Measurements from ENCODE around the gene SH3D19.

The SH3D19 gene

DNA sequence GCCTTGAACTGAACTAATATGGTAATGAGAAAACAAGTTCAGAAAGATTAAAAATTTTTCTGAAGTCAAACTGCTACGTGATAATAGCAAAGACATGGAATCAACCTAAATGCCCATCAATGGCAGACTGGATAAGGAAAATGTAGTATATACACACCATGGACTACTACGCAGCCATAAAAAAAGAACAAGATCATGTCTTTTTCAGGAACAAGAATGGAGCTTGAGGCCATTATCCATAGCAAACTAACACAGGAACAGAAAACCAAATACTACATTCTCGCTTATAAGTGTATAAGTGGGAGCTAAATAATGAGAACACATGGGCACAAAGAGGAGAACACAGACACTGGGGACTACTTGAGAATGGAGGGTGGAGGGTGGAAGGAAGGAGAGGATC is 230.3 kb downstream of the SH3D19 start:
- Histone ChIP-seq H2BK120ac (ENCODE audit: insufficient read depth, low read length, poor library complexity) (no peak overlapping the region), H3K36me3 (ENCODE audit: control insufficient read depth in 1 of 2, insufficient read depth in 2 of 2, low read length in 2 of 2) (no peaks in the 10 kb centered on the region), H2AK5ac (ENCODE audit: low read length) (no peak overlapping the region), H3K23ac (ENCODE audit: low read length) (no peak overlapping the region), H3K9ac (ENCODE audit: low read length) (no peak overlapping the region), H3K27me3 (ENCODE audit: insufficient read depth, low read length) (no peaks in the 10 kb centered on the region), H3K79me1 (ENCODE audit: low read length) (peaks cover 9% of the 10 kb centered on the region), H4K8ac (ENCODE audit: low read depth, low read length) (no peak overlapping the region), H2AFZ (ENCODE audit: insufficient read depth, low read length, poor library complexity) (no peak overlapping the region), H3K79me2 (ENCODE audit: control insufficient read depth, insufficient read depth, low read length, poor library complexity) (peaks cover 6% of the 10 kb centered on the region), H3K27ac (ENCODE audit: low read depth, low read length) (no peak overlapping the region), H2BK12ac (ENCODE audit: low read length) (no peak overlapping the region), H3K14ac (ENCODE audit: low read length) (no peak overlapping the region), H3K4ac (ENCODE audit: low read depth, low read length) (no peak overlapping the region), H4K91ac (ENCODE audit: low read depth, low read length) (no peak overlapping the region), H3K4me1 (ENCODE audit: control insufficient read depth in 1 of 2, insufficient read depth in 2 of 2, low read length in 2 of 2) (no peaks in the 10 kb centered on the region), H3K9me3 (ENCODE audit: insufficient read depth, low read depth, low read length) (no peaks in the 10 kb centered on the region), H3K4me3 (ENCODE audit: low read depth, low read length) (no peak overlapping the region), H3K4me2 (ENCODE audit: low read length) (no peak overlapping the region), H3K18ac (ENCODE audit: low read length) (no peak overlapping the region), H2BK5ac (ENCODE audit: low read depth, low read length, poor library complexity) (no peak overlapping the region), H4K12ac (ENCODE audit: low read depth, low read length) (no peak overlapping the region)
- DNase-seq: no peak
- no CpG with 5 or more reads among the region's 3 CpGs for WGBS (ENCODE audit: extremely low coverage, insufficient coverage, insufficient read length)

GRCh38 chr4:151094290-151094751 is 231.1 kb downstream of the SH3D19 start:
- Histone ChIP-seq H2AK5ac (ENCODE audit: low read length) (no peak overlapping the region), H4K91ac (ENCODE audit: low read depth, low read length) (no peak overlapping the region), H3K27me3 (ENCODE audit: insufficient read depth, low read length) (no peaks in the 10 kb centered on the region), H2BK5ac (ENCODE audit: low read depth, low read length, poor library complexity) (no peak overlapping the region), H3K4me1 (ENCODE audit: control insufficient read depth in 1 of 2, insufficient read depth in 2 of 2, low read length in 2 of 2) (no peaks in the 10 kb centered on the region), H3K9me3 (ENCODE audit: insufficient read depth, low read depth, low read length) (no peaks in the 10 kb centered on the region), H3K23ac (ENCODE audit: low read length) (no peak overlapping the region), H3K14ac (ENCODE audit: low read length) (no peak overlapping the region), H3K4ac (ENCODE audit: low read depth, low read length) (no peak overlapping the region), H3K18ac (ENCODE audit: low read length) (no peak overlapping the region), H2BK120ac (ENCODE audit: insufficient read depth, low read length, poor library complexity) (no peak overlapping the region), H3K79me1 (ENCODE audit: low read length) (peaks cover 3% of the 10 kb centered on the region), H3K4me2 (ENCODE audit: low read length) (no peak overlapping the region), H3K27ac (ENCODE audit: low read depth, low read length) (no peak overlapping the region), H2AFZ (ENCODE audit: insufficient read depth, low read length, poor library complexity) (no peak overlapping the region), H3K79me2 (ENCODE audit: control insufficient read depth, insufficient read depth, low read length, poor library complexity) (no peaks in the 10 kb centered on the region), H3K4me3 (ENCODE audit: low read depth, low read length) (no peak overlapping the region), H4K12ac (ENCODE audit: low read depth, low read length) (no peak overlapping the region), H4K8ac (ENCODE audit: low read depth, low read length) (no peak overlapping the region), H3K9ac (ENCODE audit: low read length) (no peak overlapping the region), H3K36me3 (ENCODE audit: control insufficient read depth in 1 of 2, insufficient read depth in 2 of 2, low read length in 2 of 2) (no peaks in the 10 kb centered on the region), H2BK12ac (ENCODE audit: low read length) (no peak overlapping the region)
- DNase-seq: no peak
- no CpG with 5 or more reads among the region's 2 CpGs for WGBS (ENCODE audit: extremely low coverage, insufficient coverage, insufficient read length)

DNA sequence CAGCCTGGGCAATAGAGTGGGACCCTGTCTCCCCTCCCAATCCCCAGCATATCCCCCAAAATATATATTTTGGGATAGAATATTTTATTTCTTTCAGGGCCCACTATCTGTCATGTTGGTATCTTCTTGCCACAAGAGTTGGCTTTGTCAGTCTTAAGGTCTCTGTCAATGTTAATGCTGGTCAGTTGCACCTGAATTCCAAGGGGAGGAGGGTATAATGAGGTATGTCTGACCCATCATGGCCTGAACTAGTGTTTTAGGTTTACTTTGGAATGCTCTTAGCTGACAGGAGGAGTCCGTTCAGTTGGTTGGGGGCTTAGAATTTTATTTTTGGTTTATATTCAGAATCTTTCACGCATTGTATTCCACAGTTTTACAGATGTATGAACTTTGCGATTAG is 232.2 kb downstream of the SH3D19 start:
- no peak overlapping the region for H2BK120ac ChIP-seq (ENCODE audit: insufficient read depth, low read length, poor library complexity)
- H3K27ac ChIP-seq (ENCODE audit: low read depth, low read length): no peak overlapping the region
- H2BK5ac ChIP-seq (ENCODE audit: low read depth, low read length, poor library complexity): no peak overlapping the region
- H3K18ac ChIP-seq (ENCODE audit: low read length): no peak overlapping the region
- H3K4me1 ChIP-seq (ENCODE audit: control insufficient read depth in 1 of 2, insufficient read depth in 2 of 2, low read length in 2 of 2): no peaks in the 10 kb centered on the region
- no peak overlapping the region for H3K4ac ChIP-seq (ENCODE audit: low read depth, low read length)
- H3K14ac ChIP-seq (ENCODE audit: low read length): no peak overlapping the region
- no peaks in the 10 kb centered on the region for H3K9me3 ChIP-seq (ENCODE audit: insufficient read depth, low read depth, low read length)
- WGBS (ENCODE audit: extremely low coverage, insufficient coverage, insufficient read length): no CpG with 5 or more reads among the region's 3 CpGs
- no peaks in the 10 kb centered on the region for H3K79me1 ChIP-seq (ENCODE audit: low read length)
- no peak overlapping the region for H3K4me2 ChIP-seq (ENCODE audit: low read length)
- no peak overlapping the region for H4K91ac ChIP-seq (ENCODE audit: low read depth, low read length)
- H2AK5ac ChIP-seq (ENCODE audit: low read length): no peak overlapping the region
- H3K27me3 ChIP-seq (ENCODE audit: insufficient read depth, low read length): no peaks in the 10 kb centered on the region
- H3K79me2 ChIP-seq (ENCODE audit: control insufficient read depth, insufficient read depth, low read length, poor library complexity): no peaks in the 10 kb centered on the region
- DNase-seq: no peak
- H2BK12ac ChIP-seq (ENCODE audit: low read length): no peak overlapping the region
- no peak overlapping the region for H3K23ac ChIP-seq (ENCODE audit: low read length)
- H2AFZ ChIP-seq (ENCODE audit: insufficient read depth, low read length, poor library complexity): no peak overlapping the region
- H4K12ac ChIP-seq (ENCODE audit: low read depth, low read length): no peak overlapping the region
- no peaks in the 10 kb centered on the region for H3K36me3 ChIP-seq (ENCODE audit: control insufficient read depth in 1 of 2, insufficient read depth in 2 of 2, low read length in 2 of 2)
- H3K9ac ChIP-seq (ENCODE audit: low read length): no peak overlapping the region
- H3K4me3 ChIP-seq (ENCODE audit: low read depth, low read length): no peak overlapping the region
- no peak overlapping the region for H4K8ac ChIP-seq (ENCODE audit: low read depth, low read length)

GRCh38 chr4:151092488-151092887 is 232.9 kb downstream of the SH3D19 start:
- H4K8ac ChIP-seq (ENCODE audit: low read depth, low read length): no peak overlapping the region
- H2AFZ ChIP-seq (ENCODE audit: insufficient read depth, low read length, poor library complexity): no peak overlapping the region
- no peaks in the 10 kb centered on the region for H3K9me3 ChIP-seq (ENCODE audit: insufficient read depth, low read depth, low read length)
- H3K27me3 ChIP-seq (ENCODE audit: insufficient read depth, low read length): no peaks in the 10 kb centered on the region
- no peak overlapping the region for H3K27ac ChIP-seq (ENCODE audit: low read depth, low read length)
- H3K4me2 ChIP-seq (ENCODE audit: low read length): no peak overlapping the region
- H4K12ac ChIP-seq (ENCODE audit: low read depth, low read length): no peak overlapping the region
- no peak overlapping the region for H3K4ac ChIP-seq (ENCODE audit: low read depth, low read length)
- no CpG with 5 or more reads among the region's 3 CpGs for WGBS (ENCODE audit: extremely low coverage, insufficient coverage, insufficient read length)
- H2BK5ac ChIP-seq (ENCODE audit: low read depth, low read length, poor library complexity): no peak overlapping the region
- no peak overlapping the region for H2AK5ac ChIP-seq (ENCODE audit: low read length)
- no peak for DNase-seq
- H3K9ac ChIP-seq (ENCODE audit: low read length): no peak overlapping the region
- H3K23ac ChIP-seq (ENCODE audit: low read length): no peak overlapping the region
- H3K14ac ChIP-seq (ENCODE audit: low read length): no peak overlapping the region
- no peak overlapping the region for H3K18ac ChIP-seq (ENCODE audit: low read length)
- H3K4me1 ChIP-seq (ENCODE audit: control insufficient read depth in 1 of 2, insufficient read depth in 2 of 2, low read length in 2 of 2): no peaks in the 10 kb centered on the region
- H3K79me1 ChIP-seq (ENCODE audit: low read length): no peaks in the 10 kb centered on the region
- H3K36me3 ChIP-seq (ENCODE audit: control insufficient read depth in 1 of 2, insufficient read depth in 2 of 2, low read length in 2 of 2): no peaks in the 10 kb centered on the region
- H2BK12ac ChIP-seq (ENCODE audit: low read length): no peak overlapping the region
- H4K91ac ChIP-seq (ENCODE audit: low read depth, low read length): no peak overlapping the region
- no peak overlapping the region for H2BK120ac ChIP-seq (ENCODE audit: insufficient read depth, low read length, poor library complexity)
- H3K4me3 ChIP-seq (ENCODE audit: low read depth, low read length): no peak overlapping the region
- H3K79me2 ChIP-seq (ENCODE audit: control insufficient read depth, insufficient read depth, low read length, poor library complexity): no peaks in the 10 kb centered on the region

Data from trophoblast cell (in vitro differentiated cells and primary cell).